ENCODE measurements around the gene WDR77.

The WDR77 gene

GRCh38 chr1:111448918-111449702 lies at the start of gene WDR77, which contains the start of gene ATP5PB:
WDR77 (minus strand) TSS chr1:111449256; CDS start chr1:111449169, 87 bp downstream.
ATP5PB (plus strand) TSS chr1:111449464; CDS start chr1:111449542, 78 bp downstream.
- peak; percentile 90 for DNase-seq

DNA sequence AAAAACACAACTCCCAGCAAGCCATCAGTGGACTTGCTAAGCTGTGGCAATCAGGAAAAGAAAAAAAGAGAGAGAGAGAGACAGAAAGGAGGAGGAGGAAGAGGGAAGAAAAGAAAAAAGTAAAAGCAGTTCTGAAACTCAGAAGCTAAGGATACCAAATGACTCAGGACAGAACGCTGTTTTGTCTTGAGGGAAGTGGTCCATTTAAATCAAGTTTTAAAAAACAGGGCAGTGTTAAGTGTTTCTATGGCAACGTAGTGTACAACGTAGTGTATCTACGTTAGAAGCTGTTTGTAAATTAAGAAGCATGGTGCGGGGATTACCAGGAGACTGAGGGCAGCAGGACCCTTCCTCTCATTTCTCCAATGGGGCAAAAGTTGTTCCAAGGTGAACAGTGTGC lies 48.5 kb upstream of the WDR77 start:
- no peak for DNase-seq

- DNase-seq = no peak
Observed at GRCh38 chr1:111496398-111496797, 47.3 kb upstream of the WDR77 start.

GRCh38 chr1:111491070-111491469 lies 42.0 kb upstream of the WDR77 start:
- no peak for DNase-seq

- no peak for DNase-seq
Observed at GRCh38 chr1:111490220-111490619, 41.2 kb upstream of the WDR77 start.

- DNase-seq = no peak
Observed at GRCh38 chr1:111489604-111490003, 40.5 kb upstream of the WDR77 start.

- no peak for DNase-seq
Observed at GRCh38 chr1:111488669-111489068, 39.6 kb upstream of the WDR77 start.

DNA sequence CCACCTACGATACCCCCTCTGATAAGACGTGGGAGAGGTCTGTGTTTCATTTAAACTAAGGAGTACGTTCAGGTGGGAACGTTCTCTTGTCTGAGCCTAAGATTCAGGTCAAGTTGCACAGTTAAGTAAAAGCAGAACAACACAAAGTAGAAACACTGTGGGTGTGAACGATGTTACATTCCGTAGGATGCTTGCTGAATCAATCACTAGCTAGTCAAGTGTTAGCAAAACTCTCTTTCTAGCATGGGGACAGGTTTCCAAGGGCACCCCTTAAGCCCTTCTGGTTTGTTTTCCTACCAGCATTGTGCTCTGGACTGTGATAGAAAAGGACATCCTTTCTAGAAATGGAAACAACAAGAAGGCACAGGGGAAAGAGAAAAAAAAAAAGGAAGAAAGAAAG lies 38.1 kb upstream of the WDR77 start:
- no peak for DNase-seq

GRCh38 chr1:111486431-111486830 lies 37.4 kb upstream of the WDR77 start:
- no peak for DNase-seq

DNA sequence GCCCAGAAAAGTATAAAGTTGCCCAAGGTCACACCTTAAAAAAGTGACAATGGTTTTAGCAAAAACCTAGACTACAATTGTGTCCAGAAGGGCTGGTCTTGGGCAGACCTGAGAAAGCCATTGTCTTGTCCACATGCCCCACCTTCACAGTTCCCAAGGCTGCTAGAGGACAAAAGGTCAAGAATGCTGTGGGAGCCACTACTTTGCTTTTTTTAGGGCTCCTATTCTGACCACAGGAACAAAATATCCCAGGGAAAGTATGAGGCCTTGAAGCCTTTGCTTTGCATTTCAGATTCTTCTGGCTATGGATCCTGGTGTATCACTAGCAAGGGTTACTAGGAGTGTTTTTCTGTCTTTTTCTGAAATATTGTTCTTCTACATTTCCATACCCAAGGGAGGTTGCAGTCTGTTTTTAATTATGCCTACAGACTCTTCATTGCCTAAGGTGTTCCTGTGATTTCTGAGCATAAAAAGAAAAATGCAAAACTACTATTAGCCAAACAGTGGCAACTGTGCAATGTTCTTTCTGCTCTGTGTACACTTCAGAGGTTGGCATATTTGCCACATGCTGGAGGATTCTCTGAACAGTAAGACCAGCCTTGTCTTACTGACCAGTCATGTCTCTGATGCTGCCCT lies 35.5 kb upstream of the WDR77 start:
- no peak for DNase-seq

GRCh38 chr1:111483876-111484275 lies 34.8 kb upstream of the WDR77 start:
- no peak for DNase-seq

DNA sequence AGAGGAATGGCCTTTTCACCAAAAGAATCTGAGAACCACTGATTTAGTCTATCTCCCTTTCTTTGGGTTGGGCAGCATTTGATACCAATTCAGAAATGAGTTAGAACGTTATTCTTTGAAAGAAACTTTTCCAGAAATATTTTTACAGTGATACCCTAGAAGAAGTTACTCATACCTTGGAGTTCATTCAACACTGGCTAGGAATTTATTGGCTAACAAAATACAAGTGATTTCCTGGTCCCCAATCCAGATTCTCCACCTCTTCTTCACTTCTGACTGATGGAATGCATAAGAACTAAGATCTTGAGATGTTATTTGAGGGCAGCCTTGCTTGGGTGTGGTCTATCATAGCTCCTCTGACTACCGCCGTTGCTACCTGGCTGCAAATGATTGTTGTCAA lies 34.1 kb upstream of the WDR77 start:
- DNase-seq = no peak

GRCh38 chr1:111481387-111482221 lies 32.5 kb upstream of the WDR77 start:
- DNase-seq = peak; percentile 62

DNA sequence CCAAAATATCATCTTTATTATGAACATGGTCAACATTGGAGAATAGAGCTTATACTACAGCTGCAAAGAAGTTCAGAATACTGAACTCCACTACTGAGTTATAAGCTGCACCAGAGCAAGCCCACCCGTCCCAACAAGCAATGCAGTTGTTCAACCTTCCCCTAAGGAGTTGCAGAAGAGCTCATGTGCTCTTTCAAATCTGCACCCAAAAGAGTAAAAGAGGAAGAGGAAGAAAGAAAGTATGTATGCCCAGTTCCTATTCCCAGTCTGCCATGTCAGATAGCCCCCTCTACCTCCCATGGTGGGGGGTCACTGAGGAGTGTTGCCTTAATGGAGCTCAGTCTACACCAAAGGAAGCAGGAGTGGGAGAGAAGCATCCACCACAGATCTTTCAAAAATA lies 31.6 kb upstream of the WDR77 start:
- no peak for DNase-seq

DNA sequence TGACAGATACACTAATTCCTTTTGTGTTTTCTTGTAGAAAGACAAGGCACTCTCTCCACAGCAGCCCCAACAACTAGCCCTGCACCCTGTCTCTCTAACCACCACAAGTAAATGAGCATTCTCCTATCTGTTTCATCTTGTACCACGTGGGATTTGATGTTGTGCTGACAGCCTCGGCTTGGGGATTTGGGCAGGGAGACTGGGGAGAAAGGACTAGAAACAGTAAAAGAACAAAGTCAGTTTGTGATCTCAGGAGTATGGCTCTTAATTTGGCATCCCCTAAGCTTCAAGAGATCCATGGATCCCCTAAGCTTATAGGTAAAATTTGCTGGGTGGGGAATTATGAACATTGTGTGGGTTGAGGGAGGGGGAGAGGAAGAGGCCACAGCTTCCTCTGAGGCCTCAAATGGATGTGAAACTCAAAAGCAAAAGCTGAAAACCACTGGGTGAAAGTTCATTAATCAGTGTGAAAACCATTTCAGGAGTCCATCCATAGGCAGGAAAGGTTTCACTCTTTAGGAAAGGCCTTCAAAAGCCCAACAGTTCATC lies 27.8 kb upstream of the WDR77 start:
- DNase-seq = peak; percentile 22

GRCh38 chr1:111476214-111476613 lies 27.2 kb upstream of the WDR77 start:
- no peak for DNase-seq

DNA sequence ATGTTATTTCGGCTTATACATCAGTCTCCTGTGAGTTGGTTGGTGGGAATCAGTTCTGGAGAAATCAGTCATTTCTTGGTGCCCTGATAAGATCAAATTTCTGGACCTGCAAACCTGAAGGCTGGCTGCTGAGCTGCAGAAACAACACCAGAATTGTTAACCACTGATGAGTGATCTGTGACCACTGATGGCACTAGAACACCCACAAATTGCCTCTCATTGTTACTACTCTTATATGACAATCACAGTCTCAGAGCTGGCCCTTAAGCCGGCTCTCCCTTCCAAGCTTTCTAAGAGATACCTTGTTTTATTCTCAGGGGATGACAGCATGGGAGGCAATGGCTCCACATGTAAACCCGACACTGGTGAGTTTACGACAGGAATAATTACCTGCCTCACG lies 26.6 kb upstream of the WDR77 start:
- peak; percentile 43 for DNase-seq

DNA sequence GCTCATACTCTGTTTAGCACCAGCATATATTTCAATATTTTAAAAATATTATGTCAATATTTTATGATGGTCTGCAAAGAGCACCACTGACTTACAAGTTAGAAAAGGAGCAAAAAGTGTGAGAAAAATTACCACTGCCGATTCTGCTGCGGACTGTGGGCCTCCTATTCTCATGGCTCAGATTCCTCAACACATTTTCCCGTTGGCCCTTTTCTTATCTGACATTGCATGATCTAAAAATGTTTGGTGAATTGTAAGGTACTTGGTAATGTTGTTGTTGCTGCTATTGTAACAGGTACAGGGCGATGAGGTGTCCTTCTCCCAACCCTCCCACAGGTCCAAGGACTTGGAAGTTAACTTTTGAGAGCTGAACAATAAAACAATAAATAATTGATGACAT lies 25.5 kb upstream of the WDR77 start:
- no peak for DNase-seq

DNA sequence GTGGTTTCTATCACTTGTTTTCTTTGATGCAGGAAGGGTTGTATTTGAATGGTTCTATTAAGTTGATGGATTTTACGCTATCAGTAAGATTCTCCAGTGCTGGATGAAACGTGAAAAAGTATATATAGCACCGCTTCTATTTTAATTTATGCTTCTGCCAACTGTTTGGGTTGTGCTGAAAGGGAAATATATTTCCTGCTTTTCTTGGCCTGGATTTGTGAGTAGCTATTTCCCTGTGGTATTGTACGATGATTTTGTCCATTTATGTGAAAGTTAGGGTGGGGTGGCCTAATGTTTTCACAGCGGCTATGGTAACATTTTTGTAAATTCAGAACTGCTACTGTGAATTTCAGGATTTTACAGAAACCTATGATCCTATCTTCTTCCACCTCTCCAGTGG lies 25.1 kb upstream of the WDR77 start:
- DNase-seq = no peak

GRCh38 chr1:111471538-111471937 lies 22.5 kb upstream of the WDR77 start:
- DNase-seq = no peak

- DNase-seq = peak; percentile 64
Observed at GRCh38 chr1:111471012-111471411, 22.0 kb upstream of the WDR77 start.

GRCh38 chr1:111470596-111470995 lies 21.5 kb upstream of the WDR77 start:
- no peak for DNase-seq

- no peak for DNase-seq
Observed at GRCh38 chr1:111469539-111469938, 20.5 kb upstream of the WDR77 start.

Measured in activated naive CD4-positive, alpha-beta T cell treated with Interleukin-2 at 50 U/mL for 16 hours (primary cell).